Jurkat, Clone E6-1 (cell line): ENCODE measurements around the gene TPGS1.

Experiments
- DNase-seq: peaks from one replicate; pipeline ENCODE4 v3.0.0-alpha.2; 2011; ENCODE audit warnings: low read depth, low spot score
- H3K4me3 ChIP-seq: 2 replicates; pipeline ENCODE4 v1.5.1; 2011; ENCODE audit warnings: mild to moderate bottlenecking, low read length, control low read depth, moderate library complexity

The TPGS1 gene

DNA sequence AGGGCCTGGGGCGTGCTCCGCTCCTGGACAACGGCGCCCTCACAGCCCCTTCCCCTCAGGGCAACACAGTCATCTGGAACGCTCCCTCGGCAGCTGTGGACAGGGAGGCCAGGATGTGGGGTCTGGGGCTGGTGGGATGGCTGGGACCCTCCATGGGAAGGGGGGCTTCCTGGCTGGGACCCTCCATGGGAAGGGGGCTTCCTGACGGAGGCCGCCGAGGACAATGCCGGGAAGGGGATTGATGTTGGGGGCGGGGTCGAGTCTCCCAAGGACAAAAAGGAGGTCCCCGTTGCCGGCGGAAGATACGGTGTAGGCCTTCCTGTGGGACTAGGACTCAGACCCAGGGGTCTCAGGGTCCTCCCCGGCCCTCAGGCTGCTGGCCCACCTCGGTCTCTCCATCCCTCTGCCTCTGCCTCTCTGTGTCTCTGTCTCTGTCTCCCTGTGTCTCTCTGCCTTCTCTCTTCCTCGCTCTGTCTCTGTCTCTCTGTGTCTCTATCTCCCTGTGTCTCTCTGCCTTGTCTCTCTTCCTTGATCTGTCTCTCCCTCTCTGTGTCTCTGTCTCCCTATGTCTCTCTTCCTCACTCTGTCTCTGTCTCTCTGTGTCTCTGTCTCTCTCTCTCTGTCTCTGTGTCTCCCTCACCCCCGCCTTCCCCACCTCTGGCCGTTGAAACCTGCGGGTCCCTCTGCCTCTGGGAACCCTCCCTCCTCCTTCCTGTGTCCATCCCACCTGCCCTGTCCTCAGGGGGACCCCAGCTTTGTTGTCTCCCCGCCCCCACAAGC lies 13.7 kb upstream of the TPGS1 start:
- no peak for DNase-seq
- no peak overlapping the region for H3K4me3 ChIP-seq

DNA sequence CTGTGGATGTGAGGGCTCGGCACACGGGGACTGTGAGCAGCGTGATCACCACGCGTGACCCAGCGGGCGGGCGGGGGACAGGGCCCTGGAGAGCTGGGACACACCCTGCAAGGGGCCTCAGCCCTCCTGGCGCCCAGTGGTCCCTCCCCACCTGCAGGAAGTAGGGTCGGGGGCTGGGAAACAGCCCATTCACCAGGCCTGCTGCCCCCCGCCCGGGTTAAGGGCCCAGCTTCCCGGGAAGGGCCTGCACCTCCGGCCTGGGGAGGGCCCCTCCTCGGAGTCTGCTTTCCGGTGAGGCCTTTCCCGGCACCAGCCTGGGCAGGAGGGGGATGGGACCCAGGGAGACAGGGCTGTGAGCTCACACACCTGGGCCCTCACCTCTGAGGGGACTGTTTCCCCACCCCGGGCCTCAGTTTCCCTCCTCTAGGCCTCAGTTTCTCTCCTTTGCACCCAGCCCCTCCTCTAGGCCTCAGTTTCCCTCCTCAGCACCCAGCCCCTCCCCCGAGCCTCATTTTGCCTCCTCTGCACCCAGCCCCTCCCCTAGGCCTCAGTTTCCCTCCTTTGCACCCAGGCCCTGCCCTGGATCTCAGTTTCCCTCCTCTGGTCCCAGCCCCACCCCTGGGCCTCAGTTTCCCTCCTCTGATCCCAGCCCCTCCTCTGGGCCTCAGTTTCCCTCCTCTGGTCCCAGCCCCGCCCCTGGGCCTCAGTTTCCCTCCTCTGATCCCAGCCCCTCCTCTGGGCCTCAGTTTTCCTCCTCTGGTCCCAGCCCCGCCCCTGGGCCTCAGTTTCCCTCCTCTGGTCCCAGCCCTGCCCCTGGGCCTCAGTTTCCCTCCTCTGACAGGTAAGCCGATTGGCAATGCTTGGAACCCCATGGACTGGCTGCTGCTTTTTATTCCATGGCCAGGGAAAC lies 12.9 kb upstream of the TPGS1 start:
- DNase-seq = no peak

DNA sequence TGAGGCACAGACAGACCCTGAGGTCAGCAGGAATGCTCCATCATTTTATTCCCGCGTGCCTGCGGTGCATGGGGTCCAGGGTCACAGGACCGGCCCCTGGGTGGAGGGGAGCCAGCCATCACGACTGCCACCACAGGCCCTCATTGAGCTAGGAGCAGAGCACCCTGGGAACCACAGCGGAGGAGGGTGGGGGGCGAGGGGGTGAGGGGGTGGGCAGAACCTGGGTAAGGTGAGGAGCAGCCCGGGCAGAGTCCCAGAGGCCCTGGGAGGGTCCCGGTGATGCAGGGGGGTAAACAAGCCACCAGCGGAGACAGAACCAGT lies 12.3 kb upstream of the TPGS1 start:
- H3K4me3 ChIP-seq = no peak overlapping the region
- no peak for DNase-seq

More for the DNA sequence above, 12.9 kb upstream of the TPGS1 start:
- H3K4me3 ChIP-seq = no peak overlapping the region

DNA sequence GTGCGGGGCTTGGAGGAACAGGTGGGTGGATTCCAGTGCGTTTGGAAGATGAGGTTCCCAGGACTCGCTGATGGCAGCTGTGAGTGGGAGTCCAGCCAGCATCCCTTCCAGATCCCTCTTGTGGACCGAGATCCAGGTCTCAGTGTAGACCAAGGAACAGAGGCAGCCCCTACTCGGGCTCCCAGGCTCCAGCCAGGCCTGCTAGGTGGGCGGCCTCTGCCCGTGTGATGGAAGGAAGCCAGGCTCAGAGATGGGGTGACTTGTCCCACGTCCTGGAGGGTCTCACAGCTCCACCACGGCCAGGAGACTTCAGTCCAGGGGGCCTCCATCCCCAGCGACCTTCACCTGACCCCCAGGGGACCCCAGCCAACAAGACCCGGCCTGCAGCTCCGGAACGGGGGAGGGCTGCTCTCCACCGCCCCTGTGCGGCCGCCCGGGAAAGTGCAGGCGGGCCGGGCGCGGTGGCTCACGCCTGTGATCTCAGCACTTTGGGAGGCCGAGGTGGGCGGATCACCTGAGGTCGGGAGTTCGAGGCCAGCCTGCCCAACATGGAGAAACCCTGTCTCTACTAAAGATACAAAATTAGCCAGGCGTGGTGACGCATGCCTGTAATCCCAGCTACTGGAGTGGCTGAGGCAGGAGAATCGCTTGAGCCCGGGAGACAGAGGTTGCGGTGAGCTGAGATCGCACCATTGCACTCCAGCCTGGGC lies 11.7 kb upstream of the TPGS1 start:
- DNase-seq = no peak
- H3K4me3 ChIP-seq = no peak overlapping the region

DNA sequence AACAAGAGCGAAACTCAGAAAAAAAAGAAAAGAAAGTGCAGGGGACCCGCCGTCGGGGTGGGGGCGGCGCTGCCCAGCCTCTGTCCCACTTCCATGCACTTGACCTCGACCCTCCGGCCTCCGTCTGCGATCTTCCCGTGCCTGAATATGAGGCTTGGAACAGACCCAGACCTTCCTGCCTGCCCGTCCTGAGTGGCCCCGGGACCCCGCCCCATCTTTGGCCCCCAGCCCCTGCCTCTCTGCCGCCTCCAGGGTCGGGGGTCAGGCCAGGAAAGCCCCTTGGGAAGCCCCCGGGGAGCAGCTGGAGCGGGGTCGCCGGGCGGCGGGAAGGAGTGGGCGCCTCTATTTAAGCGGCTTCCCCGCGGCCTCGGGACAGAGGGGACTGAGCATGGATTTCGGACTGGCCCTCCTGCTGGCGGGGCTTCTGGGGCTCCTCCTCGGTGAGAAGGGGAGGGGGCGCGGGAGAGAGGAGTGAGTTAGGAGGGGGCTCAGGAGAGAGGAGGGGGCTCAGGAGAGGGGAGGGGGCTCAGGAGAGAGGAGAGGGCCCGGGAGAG lies 11.1 kb upstream of the TPGS1 start, which contains the start of gene MADCAM1:
MADCAM1 (plus strand) TSS at position 375 of the 554 bp plus-strand sequence; CDS start at position 389, 14 bp downstream.
- H3K4me3 ChIP-seq = no peak within 1 kb of the TSS

DNA sequence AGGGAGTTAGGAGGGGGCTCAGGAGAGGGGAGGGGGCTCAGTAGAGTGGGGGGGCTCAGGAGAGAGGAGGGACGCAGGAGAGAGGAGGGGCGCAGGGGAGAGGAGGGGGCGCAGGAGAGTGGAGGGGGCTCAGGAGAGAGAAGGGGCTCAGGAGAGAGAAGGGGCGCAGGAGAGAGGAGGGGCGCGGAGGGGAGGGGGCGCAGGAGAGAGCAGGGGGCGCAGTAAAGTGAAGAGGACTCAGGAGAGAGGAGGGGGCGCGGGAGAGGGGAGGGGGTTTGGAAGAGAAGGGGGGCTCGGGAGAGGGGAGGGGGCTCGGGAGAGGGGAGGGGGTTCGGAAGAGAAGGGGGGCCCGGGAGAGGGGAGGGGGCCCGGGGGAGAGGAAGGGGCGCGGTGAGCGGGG lies 10.3 kb upstream of the TPGS1 start:
- DNase-seq = no peak
- H3K4me3 ChIP-seq = no peak overlapping the region

More for the DNA sequence above, 11.1 kb upstream of the TPGS1 start, which contains the start of gene MADCAM1:
- no peak for DNase-seq

DNA sequence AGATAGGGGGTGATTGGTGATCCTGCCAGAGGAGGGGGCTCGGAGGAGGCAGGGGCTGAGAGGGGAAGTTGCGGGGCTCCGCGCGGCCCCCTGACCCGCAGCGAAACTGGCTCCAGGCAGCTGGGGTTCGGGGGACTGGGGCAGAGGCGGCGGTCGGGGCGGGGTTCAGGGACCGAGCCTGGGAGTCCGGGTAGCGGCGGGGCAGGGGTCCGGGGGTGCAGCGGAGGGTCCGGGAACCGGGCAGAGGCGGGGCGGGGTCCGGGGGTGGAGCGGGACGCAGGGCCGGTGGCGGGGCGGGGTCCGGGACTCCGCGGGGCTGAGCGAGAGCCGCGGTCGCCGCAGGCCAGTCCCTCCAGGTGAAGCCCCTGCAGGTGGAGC lies 9.8 kb upstream of the TPGS1 start:
- H3K4me3 ChIP-seq = no peak overlapping the region
- no peak for DNase-seq

DNA sequence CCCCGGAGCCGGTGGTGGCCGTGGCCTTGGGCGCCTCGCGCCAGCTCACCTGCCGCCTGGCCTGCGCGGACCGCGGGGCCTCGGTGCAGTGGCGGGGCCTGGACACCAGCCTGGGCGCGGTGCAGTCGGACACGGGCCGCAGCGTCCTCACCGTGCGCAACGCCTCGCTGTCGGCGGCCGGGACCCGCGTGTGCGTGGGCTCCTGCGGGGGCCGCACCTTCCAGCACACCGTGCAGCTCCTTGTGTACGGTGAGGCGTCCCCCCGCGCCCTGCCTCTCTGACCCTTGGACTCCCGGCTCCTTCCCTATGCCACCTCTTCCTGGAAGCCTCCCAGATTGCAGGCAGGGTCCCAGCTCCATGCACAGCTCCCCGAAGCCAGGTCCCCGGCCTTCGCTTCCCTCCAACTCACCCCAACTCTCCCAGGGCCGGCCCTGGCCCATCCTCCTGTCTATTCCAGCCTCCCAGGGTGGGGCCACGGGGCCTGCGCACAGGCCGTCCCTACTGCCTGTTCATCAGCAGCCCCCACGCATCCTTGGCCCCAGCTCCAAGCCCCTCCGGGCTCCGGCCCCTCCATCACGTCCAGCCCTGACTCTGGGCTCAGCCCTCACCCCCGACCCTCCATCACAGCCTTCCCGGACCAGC lies 9.3 kb upstream of the TPGS1 start:
- no peak for DNase-seq
- H3K4me3 ChIP-seq = no peak overlapping the region

DNA sequence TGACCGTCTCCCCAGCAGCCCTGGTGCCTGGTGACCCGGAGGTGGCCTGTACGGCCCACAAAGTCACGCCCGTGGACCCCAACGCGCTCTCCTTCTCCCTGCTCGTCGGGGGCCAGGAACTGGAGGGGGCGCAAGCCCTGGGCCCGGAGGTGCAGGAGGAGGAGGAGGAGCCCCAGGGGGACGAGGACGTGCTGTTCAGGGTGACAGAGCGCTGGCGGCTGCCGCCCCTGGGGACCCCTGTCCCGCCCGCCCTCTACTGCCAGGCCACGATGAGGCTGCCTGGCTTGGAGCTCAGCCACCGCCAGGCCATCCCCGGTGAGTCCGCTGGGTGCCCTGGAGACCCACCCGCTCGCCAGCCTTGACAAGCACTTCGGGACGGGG lies 8.8 kb upstream of the TPGS1 start:
- no peak for DNase-seq
- no peak overlapping the region for H3K4me3 ChIP-seq

DNA sequence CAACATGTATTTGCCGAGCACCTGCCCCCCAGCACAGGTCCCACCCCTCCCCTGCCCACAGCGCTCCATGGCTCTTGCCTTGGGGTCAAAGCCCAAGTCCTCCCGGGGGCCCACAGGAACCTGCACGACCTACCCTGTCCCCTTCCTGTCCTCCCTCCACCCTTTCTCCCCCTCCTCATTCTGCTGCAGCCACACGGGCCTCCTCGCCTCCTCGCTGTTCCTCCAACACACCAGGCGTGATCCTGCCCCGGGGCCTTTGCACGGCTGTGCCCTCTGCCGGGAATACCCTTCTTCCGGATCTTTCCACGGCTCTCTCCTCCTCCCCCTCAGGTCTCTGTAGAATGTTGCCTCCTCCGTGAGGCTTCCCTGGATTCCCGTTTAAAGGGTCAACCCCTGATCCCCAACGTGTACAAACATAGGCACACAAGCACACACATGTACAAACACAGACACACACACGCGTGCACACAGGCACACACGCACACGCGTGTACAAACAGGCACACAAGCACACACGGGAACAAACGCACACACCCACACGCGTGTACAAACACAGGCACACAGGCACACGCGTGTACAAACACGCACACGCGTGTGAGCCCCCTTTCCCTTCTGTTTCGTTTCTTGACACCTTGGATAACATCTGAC lies 8.2 kb upstream of the TPGS1 start:
- no peak for DNase-seq
- no peak overlapping the region for H3K4me3 ChIP-seq

DNA sequence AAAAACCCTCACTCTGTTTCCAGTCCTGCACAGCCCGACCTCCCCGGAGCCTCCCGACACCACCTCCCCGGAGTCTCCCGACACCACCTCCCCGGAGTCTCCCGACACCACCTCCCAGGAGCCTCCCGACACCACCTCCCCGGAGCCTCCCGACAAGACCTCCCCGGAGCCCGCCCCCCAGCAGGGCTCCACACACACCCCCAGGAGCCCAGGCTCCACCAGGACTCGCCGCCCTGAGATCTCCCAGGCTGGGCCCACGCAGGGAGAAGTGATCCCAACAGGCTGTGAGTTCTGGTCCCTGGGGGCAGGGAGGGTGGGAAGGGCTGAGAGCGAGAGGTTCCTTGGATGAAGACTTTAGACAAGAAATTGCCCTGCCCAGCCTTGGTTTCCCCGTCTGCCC lies 5.7 kb upstream of the TPGS1 start:
- no peak overlapping the region for H3K4me3 ChIP-seq
- DNase-seq = no peak

DNA sequence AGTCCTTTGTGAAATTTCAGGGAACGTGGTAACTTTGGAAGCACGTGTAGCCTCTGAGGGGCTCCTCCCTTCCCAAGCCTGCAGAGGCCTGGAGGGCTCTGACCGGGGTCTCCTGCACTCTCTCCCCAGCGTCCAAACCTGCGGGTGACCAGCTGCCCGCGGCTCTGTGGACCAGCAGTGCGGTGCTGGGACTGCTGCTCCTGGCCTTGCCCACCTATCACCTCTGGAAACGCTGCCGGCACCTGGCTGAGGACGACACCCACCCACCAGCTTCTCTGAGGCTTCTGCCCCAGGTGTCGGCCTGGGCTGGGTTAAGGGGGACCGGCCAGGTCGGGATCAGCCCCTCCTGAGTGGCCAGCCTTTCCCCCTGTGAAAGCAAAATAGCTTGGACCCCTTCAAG lies 2.7 kb upstream of the TPGS1 start:
- H3K4me3 ChIP-seq = no peak overlapping the region
- DNase-seq = no peak

DNA sequence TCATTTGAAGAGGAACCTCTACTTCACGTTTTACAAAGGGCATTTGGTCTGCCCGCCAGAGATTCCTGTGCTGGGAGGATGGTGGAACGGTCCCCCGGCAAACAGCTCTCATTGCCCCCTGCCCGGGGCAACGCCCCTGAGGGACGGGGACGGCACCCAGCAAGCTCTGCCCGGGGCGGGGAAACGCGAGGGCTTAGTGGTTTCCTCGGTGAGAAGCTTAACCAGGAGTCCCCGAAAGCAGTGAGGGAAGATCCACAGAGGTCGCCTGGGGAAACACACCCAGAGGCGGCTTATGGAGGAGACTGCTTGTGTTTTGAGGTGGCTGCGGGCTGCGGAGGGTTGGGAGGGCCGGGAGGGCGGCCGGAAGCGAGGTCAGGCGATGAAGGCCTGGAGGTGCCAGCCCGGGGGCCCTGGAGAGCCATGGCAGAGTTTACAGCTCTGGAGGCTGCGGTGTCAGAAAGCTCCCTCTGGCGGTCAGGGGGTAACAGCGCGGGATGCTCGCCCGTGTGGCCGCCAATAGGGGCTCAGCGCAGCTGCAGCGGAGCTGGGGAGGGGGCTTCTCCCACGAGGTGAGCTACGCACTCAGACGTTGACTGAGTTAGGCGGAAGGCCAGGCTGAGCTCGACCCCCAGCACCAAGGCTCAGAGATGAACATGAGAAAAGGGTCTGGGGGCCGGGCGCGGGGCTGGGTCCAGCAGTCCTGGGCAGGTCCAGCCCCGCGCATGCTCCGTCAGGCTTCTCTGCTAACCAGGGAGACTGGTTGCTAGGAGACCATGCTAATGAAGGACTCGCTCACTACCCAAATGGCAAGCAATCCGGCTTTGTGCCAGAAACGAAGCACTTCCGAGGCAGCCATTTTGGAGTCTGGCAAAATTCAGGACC lies 652 bp upstream of the TPGS1 start:
- DNase-seq = peak; percentile 99
- peak overlapping the region; percentile 82 for H3K4me3 ChIP-seq

DNA sequence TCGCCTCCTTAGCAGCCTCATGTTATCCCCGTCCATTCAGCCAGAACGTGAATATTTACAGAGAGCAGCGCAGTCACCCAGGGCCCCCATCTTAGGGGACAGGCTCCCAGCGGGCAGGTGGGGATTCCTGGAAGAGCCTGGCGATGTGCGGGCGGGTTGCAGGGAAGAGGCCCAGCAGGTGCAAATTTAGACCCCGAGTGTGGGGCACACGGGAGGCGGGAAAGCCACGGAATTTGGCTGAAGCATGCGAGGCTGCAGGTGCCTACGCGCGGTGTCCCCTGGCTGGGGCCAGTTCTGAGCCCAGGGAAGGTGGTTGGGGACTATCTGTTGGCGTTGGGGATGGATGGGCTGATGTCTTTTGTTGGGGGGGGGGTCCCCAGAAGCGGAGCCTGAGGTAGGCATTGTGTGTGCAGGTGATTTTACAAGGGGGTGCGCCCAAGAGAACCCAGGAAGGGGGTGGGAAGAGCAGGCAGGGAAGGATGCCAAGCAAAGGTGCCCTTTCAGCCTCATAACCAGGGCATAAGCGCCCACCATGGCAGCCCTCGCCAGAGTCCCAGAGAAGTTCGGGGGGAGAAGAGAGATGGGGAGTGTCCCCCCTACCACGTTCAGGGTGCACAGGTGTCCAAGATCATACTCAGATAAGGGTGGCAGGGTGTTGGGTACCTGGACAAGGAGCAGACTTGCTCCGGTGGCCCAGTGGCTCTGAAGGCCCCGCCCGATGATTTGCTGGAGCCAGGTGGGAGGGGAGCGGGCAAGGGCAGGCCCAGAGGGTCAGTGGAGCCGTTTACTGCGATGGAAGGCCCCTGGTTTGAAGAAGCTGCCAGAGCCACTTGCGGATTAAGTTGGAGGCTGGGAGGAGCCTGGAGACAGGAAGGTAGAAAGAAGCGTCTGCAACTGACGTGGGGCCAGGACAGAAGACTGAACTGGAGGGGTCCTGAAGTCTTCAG lies 1.2 kb downstream of the TPGS1 start:
- H3K4me3 ChIP-seq = peak overlapping the region; percentile 82

DNA sequence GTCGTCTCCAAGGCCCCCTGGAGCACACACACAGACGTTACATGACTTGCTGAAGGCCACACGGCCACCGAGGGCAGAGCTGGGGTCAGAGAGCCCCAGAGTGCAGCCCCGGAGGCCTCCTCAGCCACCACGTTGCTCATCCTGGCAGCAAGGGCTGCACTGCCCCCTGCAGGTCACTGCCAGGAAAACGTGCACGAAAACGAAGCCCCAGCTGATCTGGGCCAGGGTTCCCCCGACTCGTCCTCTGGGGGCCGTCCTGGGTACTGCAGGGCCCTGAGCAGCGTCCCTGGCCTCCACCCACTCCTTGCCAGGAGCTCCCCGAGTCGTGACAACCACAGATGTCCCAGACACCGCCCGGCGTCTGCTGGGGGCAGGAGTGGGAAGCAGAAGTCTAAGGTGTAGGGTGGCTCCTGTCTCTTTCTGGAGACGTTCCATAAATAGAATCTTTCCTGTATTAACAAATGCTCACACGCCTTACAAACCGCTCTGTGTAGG lies 3.4 kb downstream of the TPGS1 start:
- peak overlapping the region; percentile 50 for H3K4me3 ChIP-seq
- peak; percentile 91 for DNase-seq

More for the DNA sequence above, 1.2 kb downstream of the TPGS1 start:
- DNase-seq = no peak

DNA sequence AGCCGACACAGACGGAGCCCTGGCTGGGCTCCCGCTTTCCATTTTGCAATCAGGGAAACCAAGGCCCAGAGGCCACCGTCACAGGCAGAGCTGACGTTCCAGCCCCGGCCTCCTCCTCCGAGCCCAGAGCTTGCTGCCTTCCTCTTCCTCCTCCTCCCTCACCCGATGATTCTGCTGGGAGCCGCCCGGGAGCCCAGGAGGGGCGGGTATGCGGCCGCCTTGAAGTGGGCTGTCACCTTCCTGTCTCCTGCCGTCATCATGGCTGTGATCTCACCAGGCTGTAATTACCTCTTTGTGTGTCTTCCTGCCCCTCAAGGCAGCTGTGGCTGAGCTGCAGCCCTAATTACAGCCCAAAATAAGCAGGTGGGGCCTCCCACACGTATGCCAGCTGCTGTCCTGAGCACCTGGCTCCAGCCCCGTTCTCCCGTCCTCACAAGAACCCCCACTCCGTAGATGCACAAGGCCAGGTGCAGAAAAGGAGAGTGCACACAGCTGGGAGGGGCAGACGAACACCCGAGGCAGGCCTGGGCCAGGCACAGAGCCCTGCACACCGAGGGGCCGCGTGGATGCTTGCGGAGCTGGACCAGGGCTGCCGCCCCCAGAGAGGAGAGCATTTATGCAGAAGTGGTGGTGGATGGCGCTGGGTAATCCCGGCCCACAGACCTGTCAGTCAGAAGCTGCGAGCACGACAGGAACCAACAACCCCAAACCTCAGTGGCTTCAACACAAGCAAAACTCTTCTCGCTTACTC lies 4.0 kb downstream of the TPGS1 start:
- DNase-seq = peak; percentile 99

More for the DNA sequence above, 4.0 kb downstream of the TPGS1 start:
- peak overlapping the region; percentile 50 for H3K4me3 ChIP-seq
